Activated T-cell treated with anti-CD3 and anti-CD28 coated beads, Interleukin-2, amount 50 U/mL, for 48 hours (primary cell): ENCODE data around the gene HOXB5.

ENCODE experiments used
- DNase-seq, 2 experiments: peaks; one replicate each; pipeline ENCODE4 v3.0.0-alpha.2; 2020

The HOXB5 gene

DNA sequence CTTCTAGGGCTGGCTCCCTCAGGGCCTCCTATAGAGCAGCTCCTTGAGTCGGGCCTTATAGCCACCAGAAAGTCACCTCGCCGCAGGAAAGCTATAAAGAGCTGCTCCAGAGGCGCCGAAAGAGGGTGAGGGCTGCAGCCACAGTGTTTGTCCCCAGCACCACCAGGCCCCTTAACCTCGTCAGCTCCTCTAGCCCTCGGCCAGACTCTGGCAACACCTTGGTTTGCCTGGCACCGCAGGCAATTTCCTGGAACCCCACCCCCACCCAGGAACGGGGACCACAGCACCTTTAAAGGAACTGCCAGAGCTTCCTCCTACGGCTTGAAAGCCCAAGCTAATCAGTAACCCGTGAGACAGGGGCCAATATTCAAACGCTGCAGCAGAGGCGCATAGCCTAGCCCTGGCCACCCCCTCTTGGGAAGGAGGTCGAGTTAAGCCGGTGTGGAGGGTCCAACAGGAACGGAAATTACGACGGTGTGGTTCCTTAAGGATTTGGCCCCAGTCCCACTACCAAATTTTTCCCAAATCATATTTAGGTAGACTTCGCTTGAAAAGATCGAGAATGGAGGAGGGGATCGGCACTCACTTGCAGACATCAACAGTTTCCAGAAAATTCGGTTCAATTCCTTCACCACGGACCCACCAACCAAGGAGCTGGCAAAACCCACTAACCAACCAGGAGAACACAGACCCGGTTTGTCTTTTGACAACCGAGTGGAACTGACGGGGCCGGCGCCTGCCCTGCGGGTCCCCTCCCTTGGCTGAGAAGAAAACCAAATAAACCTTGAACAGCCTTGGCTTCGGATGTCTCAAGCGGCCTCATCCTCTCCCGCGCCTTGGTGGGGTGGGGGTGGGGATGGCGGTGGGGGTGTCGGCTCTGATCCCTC lies 8.2 kb upstream of the HOXB5 start:
- no peak for DNase-seq

DNA sequence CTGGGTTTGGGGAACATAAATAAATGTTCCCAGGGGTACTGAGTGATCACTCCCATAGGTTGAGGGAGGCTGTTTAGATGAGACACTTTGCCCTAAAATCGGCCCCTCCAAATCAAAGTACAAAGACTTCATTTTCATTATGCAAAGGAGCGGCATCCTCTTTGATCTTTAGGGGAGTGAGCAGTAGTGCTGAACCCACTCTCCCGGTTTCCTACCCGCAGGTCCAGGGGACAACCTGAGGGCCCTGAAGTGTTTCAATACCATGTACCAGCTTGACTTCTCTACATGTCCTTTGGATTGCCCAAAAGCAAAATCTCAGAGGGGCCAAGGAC lies 7.6 kb upstream of the HOXB5 start:
- no peak for DNase-seq

- DNase-seq, result no peak
Observed at GRCh38 chr17:48600244-48601098, 6.9 kb upstream of the HOXB5 start.

DNA sequence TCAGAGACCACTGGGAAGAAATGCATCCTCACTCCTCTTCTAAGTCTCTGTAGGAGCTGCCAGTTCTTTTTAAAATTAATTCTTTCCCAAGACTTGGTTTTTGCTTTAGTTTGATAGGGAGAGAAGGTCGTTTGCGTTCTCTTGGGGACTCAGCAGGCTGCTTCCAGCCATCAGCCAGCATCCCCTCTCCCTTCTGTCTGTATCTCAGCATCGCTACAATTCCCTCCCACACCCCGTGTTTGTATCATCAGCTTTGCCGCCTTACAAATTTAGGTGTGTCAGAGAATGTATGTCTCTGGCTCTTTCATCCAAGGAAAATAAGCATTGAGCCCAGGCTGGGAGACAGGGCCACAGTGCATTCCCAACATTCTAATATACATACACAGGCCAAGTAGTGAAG lies 5.8 kb upstream of the HOXB5 start:
- DNase-seq, result no peak

DNA sequence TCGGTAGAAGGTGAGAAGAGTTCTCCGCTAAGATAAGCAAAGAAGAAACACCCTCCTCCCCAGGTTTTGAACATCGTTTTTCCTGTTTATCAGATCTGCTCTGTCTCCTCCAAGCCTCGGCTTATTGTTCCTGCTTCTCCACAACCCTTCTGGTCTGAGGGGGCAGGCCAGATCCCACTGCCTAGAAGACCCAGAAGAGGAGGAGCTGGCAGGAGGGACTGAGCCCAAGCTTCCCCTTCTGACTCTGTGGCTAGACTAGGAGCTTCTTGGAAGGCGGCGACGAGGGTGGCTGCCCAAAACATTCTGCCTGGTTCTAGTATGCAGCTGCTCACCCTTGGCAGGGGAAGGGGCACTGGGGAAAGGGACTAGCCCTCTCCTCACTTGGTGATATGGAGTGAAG lies 5.2 kb upstream of the HOXB5 start:
- no peak for DNase-seq

DNA sequence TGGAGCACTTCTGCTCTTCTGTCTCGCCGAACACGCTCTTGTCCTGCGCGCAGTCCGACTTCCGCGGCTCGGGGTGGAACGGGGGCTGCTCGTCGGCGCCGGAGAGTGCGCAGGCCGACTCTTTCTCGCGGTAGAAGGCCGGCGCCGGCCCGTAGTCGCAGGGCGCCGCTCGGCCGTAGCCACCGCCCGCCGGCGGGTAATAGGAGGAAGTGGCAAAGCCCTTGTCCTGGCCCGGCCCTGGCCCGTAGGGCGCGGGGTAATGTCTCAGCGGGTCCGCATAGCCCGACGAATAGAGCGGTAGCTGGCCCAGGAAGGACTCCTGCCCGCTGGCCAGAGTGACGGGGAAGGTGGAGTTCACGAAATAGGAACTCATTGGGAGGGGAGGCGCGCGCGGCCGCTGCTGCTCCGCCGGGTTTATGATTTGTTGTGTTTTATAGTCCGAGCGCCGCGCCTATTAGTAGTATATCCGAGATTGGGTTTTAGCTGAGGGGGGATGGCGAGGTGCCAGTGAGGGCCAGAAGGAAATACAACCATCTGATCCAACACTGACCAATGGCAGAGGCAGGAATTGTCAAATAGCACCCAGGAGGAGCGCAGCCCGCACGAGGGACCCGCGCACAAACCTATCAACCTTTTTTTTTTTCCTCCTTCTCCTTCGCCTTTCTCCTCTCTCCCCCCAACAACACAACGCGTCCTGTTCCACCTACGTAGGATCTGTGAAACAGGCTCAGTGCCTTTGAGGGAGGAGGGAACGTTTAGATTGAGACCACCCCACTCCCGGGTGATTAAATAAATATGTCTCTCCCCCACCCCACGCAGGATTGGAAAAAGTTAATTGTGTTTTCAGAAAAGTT lies 4.4 kb upstream of the HOXB5 start:
- DNase-seq, result peak; percentile 59 to 67

- DNase-seq, result no peak
Observed at GRCh38 chr17:48597528-48597777, 3.9 kb upstream of the HOXB5 start.

DNA sequence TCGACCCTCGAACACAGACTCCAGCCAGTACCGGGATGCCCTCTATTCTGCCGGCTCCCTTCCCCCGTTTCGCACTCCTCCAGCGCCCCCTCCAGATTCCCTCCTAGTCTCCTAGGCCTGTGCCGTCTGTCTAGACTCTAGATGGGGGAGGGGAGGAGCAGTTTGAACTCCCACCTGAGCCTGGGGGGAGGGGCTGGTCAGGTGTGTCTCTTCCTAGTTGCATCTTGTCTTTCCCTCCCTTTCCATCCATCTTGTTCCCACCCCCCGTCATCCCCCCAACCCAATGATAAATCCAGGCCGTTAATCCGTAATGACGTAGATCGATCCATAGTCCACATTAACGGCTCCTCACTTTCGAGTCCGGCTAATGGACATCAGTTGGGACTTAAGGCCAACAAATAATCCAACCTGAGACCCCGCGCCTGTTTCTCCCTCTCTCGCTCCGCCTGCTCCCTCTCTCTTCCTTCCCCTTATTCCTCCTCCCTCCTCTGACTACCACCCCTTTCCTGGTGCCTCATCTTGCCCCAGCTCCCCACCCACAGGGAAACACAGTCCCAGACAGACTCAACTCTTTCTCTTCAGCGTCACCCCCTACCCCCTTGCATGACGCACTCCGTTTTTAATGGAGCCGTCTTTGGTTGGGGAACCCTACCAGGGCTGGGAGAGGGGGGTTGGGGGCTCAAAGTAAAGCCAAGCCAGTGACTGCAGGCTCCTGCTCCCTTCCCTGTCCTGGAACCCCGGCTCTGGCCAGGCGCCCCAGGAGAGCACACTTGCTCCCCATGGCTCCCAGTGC lies 3.4 kb upstream of the HOXB5 start:
- no peak for DNase-seq

DNA sequence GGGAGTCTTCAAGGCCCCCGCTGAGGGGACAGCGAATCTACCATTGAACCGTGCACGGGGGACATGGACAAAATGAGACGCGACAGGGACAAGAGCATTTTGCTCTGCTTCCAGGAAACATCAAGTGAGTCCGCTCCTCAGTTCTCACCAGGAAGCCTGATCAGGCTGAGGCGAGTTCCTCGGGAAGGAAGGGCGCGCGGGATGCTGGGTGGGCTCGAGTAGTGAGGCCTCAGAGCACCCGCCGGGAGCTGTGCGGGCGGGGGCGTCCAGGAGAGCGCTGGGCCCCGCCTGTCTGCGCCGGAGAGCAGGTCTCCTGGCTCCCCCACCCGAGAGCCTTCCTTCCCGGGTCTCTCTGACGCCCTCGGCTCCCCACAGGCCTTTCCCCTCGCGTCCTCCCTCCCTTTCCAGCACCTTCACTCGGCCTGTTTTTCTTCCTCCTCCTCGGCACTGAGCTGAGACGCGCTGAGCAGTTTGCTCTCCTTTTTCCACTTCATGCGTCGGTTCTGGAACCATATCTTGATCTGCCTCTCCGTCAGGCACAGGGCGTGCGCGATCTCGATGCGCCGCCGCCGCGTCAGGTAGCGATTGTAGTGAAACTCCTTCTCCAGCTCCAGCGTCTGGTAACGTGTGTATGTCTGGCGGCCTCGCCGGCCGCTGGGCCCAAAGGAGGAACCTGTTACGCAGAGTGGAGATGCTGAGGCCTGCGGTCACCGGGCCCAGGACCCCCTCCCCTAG lies 2.6 kb upstream of the HOXB5 start:
- DNase-seq, result peak; percentile 66 to 72

- no peak for DNase-seq
Observed at GRCh38 chr17:48595278-48595999, 1.9 kb upstream of the HOXB5 start.

GRCh38 chr17:48594538-48595277 lies 1.1 kb upstream of the HOXB5 start:
- DNase-seq, result no peak

DNA sequence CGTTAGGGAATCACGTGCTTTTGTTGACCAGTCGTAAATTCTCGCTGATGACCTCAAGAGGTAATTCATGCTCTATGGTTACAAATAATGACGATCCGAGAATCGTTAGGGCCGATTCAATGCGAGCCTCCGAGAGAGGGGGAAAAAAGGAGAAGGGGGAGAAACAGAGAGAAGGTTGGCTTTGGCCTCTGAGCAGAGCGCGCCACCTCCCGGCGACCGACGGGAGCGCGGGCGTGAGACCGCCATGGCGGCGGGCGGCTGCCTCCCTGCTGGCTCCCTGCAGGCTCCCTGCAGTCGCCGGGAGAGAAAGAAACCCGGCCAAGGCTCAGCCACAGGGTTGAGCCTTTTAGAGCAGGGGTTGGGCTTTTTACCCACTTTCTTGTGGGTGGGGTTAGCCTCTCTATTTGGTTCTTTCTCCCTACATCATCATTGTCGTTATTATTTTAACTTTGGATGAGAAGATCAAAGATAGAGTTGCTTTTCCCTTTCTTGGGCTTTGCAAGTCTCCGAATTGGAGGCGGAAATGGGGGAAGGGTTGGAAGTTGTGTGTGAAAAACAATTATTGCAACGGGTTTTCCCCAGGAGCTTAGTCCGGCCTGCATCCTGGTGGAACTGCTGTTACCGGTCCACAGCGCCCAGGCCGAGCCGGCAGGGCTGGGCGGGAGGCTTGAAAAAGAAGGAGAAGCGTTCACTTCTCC lies 410 bp upstream of the HOXB5 start:
- DNase-seq, result peak; percentile 87 to 92

- DNase-seq, result no peak
Observed at GRCh38 chr17:48592577-48592976, 1.0 kb downstream of the HOXB5 start.

GRCh38 chr17:48592057-48592514 lies 1.5 kb downstream of the HOXB5 start:
- no peak for DNase-seq

GRCh38 chr17:48591255-48592056 lies 2.1 kb downstream of the HOXB5 start:
- DNase-seq, result no peak

DNA sequence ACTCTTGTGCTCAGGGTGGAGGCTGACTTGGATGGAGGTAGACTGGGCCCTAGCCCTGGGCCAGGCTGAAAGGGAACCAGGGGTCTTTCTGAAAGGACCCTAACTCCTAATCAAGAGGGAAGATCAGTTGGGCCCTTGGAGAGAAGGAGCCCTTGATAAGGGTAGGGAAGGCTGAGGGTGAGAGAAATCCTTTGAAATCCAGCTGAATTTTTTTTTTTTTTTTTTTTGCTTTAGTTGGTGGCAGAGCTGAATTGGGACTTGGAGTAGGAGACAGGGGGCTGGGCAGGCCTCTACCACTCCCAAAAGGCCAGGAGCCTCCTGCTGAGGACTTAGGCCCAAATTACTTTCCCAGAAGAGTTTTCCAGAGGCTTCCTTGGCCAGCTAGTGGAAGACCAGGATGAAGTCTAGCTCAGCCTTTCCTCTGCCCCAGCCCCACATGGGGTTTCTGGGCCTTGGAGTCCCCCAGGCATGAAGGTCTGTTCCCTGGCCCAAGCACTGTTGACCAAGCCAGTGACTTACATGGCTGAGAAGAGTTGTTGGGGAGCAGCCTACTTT lies 2.9 kb downstream of the HOXB5 start:
- no peak for DNase-seq

DNA sequence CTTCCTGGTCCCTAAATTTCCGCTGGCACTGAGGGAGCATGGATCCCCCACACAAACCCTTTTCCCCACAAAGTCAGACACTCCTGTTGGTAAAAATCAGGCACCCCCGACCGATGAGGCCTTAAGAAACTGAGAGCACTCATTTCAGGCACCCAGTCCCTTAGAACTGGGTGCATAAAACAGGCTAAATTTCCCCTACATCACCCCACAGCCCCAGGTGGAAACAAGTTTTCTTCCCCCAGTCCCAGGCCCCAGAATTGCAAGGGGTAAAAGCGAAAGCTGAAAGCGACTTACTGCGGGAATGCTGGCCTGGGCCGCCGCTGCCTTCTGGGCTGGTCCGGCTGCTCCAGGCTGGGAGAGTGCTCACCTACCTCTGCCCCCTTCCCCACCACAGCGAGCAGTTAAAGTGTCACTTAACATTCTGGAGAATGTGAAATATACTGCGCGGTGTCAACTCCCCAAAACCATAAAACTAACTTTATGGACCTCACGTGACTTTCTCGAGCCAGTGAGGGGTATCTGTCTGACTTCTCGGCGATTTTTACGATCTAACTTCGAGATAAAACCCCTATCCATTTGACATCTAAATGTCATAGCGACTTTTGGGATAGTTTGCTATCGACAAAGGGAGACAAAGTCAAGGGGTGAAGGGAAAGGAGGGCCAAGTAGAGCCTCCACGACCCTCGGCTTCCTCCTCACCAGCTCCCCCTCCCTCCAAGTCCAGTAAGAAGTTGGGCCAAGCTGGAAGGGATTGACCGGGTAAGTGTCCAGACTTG lies 3.6 kb downstream of the HOXB5 start, which contains the start of gene HOXB3:
HOXB3 (minus strand) TSS at position 411 of the 776 bp plus-strand sequence. CDS start 37,767 bp downstream, outside the sequence.
- DNase-seq, result no peak
